Neural crest cell (in vitro differentiated cells): ENCODE measurements around the gene SEMA4C. TPM values are rescaled to one million over a fixed set of nuclear protein-coding genes. Genes with fewer than 3 reads are reported as not detected.

Source experiments
- DNase-seq: peaks from one replicate; pipeline ENCODE4 v3.0.0; 2021; ENCODE audit warnings: low read depth, mixed read lengths, low spot score
- H3K27ac Mint-ChIP-seq: one replicate; pipeline ENCODE4 v1.8.0; 2021; ENCODE audit warnings: mild to moderate bottlenecking, mixed read lengths; ENCODE audit not compliant: unreplicated experiment
- H3K27me3 Mint-ChIP-seq: 2 replicates; pipeline ENCODE4 v1.8.0; 2021; ENCODE audit warnings: low read depth, mild to moderate bottlenecking, mixed read lengths
- H3K36me3 Mint-ChIP-seq: 2 replicates; pipeline ENCODE4 v1.8.0; 2021; ENCODE audit warnings: low read depth, mild to moderate bottlenecking, mixed read lengths
- H3K4me1 Mint-ChIP-seq: 2 replicates; pipeline ENCODE4 v1.8.0; 2021; ENCODE audit warnings: mixed read lengths
- H3K4me3 Mint-ChIP-seq: one replicate; pipeline ENCODE4 v1.8.0; 2021; ENCODE audit warnings: mild to moderate bottlenecking, mixed read lengths
- H3K9me3 Mint-ChIP-seq: 2 replicates; pipeline ENCODE4 v1.8.0; 2021; ENCODE audit warnings: mixed read lengths
- CTCF ChIP-seq: fragments of 200-600 bp; sonication (generic); conservative IDR thresholded peaks from 2 replicates; pipeline ENCODE4 v1.5.0; 2021; ENCODE audit warnings: antibody characterized with exemption, mild to moderate bottlenecking
- total RNA-seq: library from RNA; stranded (reverse); gene quantifications from 2 replicates; pipeline ENCODE4 v1.2.1, GENCODE V29; 2021

The SEMA4C gene
- total RNA-seq, 1 donor from 2014 or later: 103 TPM

DNA sequence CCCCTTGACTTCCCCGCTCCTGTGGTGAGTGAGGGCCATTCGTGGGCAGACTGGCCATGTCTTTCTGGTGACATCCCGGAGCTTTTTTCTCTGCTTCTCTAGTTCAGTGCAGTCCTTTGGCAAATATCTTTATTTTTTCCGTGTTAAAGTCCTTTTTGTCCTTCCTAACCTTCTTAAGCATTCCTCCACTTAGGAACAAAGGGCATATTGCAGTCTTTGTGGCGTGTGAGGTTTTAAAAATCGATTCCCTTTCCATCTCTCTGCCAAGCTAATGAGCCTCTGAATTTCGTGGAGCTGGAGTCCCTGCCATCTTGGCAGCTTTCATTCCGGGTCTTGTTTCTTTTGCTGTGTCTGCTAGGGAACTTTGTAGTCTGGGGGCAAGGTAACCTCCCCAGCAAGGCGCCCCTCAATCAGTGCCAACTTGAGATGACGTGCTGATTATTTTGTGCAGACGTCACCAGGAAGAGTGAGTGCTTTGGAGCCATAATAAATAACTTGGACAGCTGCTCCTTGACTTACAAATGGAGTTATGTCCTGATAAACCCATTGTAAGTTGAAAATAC is 48.7 kb downstream of the SEMA4C start:
- Mint-ChIP-seq H3K27ac (no peak overlapping the region), H3K4me3 (peak overlapping the region; percentile 66), H3K9me3 (no peaks in the 10 kb centered on the region), H3K4me1 (peaks cover 43% of the 10 kb centered on the region), H3K36me3 (peaks cover 10% of the 10 kb centered on the region), H3K27me3 (no peaks in the 10 kb centered on the region)
- TF ChIP-seq CTCF: no peak
- no peak for DNase-seq

DNA sequence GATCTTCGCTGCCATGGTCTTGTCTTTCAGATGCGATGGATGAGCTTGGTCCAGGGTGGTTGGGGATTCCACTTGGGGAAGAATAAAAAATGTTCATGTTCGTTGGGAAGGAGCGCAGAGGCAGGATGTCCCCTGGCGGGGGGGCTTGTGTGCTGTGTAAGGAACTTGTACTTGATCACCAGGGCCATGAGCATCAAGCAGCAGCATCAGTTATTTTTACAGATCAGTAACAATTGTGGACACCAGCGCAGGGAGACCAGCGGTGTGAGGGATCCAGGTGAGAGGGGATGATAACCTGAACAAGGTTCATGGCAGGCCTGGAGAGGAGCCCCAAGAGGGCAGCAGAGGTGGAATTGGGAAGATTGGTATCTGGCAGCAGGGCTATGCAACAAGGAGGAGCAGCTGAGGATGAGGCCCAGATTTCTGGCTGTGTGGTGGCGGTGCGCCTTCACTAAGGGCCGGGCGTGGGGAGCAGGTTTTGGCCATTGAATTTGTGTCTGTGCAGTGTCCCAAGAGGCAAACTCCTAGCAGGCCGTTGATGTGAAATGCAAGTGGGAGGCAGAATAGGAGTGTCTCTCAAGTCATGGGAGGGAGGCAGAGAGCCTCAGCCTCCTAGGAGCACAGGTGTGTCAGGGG is 49.9 kb downstream of the SEMA4C start:
- peaks cover 49% of the 10 kb centered on the region for H3K4me1 Mint-ChIP-seq
- H3K27ac Mint-ChIP-seq: no peak overlapping the region
- H3K4me3 Mint-ChIP-seq: peak overlapping the region; percentile 90

GRCh38 chr2:96819128-96819875 is 50.6 kb downstream of the SEMA4C start:
- no peak overlapping the region for H3K27ac Mint-ChIP-seq
- TF ChIP-seq CTCF: no peak
- peak overlapping the region; percentile 90 for H3K4me3 Mint-ChIP-seq
- no peak for DNase-seq
- peaks cover 10% of the 10 kb centered on the region for H3K36me3 Mint-ChIP-seq
- peaks cover 50% of the 10 kb centered on the region for H3K4me1 Mint-ChIP-seq
- no peaks in the 10 kb centered on the region for H3K9me3 Mint-ChIP-seq
- H3K27me3 Mint-ChIP-seq: no peaks in the 10 kb centered on the region

More for the DNA sequence above, 49.9 kb downstream of the SEMA4C start:
- no peaks in the 10 kb centered on the region for H3K27me3 Mint-ChIP-seq
- DNase-seq: no peak
- no peaks in the 10 kb centered on the region for H3K9me3 Mint-ChIP-seq
- H3K36me3 Mint-ChIP-seq: peaks cover 10% of the 10 kb centered on the region
- TF ChIP-seq CTCF: no peak

DNA sequence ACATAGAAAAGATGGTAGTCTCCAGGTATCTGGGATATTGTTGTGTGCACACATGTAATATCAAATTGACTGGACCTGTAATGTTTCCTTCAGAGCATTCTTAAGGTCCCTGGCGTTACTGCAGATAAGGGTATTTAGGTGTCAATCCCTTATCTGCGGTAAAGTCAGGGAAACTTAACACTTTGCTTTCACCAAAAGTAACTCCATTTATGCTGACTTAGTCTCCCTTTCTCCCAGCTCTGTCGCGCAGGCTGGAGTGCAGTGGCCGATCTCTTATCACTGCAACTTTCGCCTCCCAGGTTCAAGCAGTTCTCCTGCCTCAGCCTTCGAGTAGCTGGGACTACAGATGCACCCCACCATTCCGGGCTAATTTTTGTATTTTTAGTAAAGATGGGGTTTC is 52.0 kb downstream of the SEMA4C start:
- H3K4me3 Mint-ChIP-seq: peak overlapping the region; percentile 90
- DNase-seq: no peak
- no peak overlapping the region for H3K27ac Mint-ChIP-seq
- peaks cover 10% of the 10 kb centered on the region for H3K36me3 Mint-ChIP-seq
- no peak for TF ChIP-seq CTCF
- H3K27me3 Mint-ChIP-seq: no peaks in the 10 kb centered on the region
- no peaks in the 10 kb centered on the region for H3K9me3 Mint-ChIP-seq
- H3K4me1 Mint-ChIP-seq: peaks cover 50% of the 10 kb centered on the region

DNA sequence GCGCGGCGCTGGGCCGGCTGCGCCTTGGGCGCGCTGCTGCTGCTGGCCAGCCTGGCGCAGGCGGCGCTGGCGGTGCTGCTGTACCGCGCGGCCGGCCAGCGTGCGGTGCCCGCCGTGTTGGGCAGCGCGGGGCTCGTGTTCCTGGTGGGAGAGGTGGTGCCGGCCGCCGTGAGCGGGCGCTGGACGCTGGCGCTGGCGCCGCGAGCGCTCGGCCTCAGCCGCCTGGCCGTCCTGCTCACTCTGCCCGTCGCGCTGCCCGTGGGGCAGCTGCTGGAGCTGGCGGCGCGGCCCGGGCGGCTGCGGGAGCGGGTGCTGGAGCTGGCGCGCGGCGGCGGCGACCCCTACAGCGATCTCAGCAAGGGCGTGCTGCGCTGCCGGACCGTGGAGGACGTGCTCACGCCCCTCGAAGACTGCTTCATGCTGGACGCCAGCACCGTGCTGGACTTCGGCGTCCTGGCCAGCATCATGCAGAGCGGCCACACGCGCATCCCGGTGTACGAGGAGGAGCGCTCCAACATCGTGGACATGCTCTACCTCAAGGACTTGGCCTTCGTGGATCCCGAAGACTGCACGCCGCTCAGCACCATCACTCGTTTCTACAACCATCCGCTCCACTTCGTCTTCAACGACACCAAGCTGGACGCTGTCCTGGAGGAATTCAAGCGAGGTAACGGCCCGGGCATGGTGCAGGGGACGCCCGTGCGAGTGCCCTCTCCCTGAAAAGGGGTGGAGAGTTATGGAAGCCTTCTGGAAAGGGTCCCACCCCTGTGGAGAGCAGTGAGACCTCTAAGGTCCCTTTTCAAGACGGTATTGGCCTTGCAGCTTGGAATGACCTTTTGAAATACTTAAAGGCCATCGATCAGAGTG is 52.8 kb downstream of the SEMA4C start:
- no peak for TF ChIP-seq CTCF
- Mint-ChIP-seq H3K27me3 (no peaks in the 10 kb centered on the region), H3K36me3 (peaks cover 10% of the 10 kb centered on the region), H3K4me1 (peaks cover 50% of the 10 kb centered on the region), H3K9me3 (no peaks in the 10 kb centered on the region), H3K4me3 (peak overlapping the region; percentile 90), H3K27ac (peak overlapping the region; percentile 27)
- no peak for DNase-seq
